GM23248 (cell line): ENCODE results near the gene MPP4.

Experiments used
- EZH2 ChIP-seq: fragments of 200-600 bp; sonication (generic); IDR thresholded peaks from 2 replicates; pipeline ENCODE4 v1.6.1; 2018; ENCODE audit warnings: antibody characterized with exemption, mild to moderate bottlenecking; ENCODE audit not compliant: insufficient read depth, poor library complexity, severe bottlenecking
- EZH2phosphoT487 ChIP-seq: fragments of 200-600 bp; sonication (generic); IDR thresholded peaks from 2 replicates; pipeline ENCODE4 v1.6.1; 2018; ENCODE audit warnings: antibody characterized with exemption, moderate library complexity, mild to moderate bottlenecking, low read depth; ENCODE audit not compliant: insufficient read depth

DNA sequence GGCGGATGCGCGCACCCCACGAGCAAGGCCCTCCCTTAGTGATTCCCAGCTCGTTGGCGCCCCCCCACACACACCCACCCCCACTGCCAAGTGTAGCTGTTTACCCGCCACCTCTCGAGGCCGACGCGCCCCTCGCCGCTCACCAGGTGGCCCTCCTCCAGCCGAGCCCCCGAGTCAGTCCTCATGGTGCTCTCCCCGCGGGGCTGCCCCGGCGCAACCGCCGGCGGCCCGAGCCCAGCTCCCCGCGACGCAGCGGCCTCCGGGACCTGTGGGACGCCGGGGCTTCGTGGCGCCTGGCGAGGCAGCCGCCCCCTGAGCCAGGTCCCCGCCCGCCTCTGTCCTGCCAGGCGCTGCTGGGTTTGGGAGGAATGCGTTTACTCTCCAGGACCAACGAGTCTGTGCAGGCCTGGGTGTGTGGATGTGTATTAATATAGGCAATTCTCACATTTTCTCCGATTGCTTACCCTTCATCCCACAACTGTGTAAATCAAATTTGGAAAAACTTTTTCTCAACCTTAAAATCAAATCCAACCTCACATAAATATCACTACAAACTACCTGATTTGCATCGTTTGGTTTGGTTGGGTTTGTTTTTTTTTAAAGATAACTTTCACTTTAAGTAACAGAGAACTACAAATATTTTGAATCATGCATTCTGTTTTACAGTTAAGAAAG lies 55.1 kb downstream of the MPP4 start, which contains the start of gene TMEM237:
- TF ChIP-seq EZH2phosphoT487, result no peak
- TF ChIP-seq EZH2, result no peak
